Thyroid gland (tissue), 4 donors: ENCODE data around the gene TLR1. TPM values are rescaled to one million over a fixed set of nuclear protein-coding genes. Genes with fewer than 3 reads are reported as not detected.
A peak's percentile ranks its signal among the peaks of the same experiment; 100 is the strongest.

Source experiments
- DNase-seq, 2 donors: peaks; one replicate each; pipeline ENCODE4 v3.0.0-alpha.2; 2019
- H3K27ac ChIP-seq, 3 donors: fragments of 200-600 bp; sonication (generic); 1 replicate in 2 of 3; 2 replicates in 1 of 3; pipeline ENCODE4 v1.5.1; 2016 to 2019; ENCODE audit warnings: mild to moderate bottlenecking in 1 of 3, moderate library complexity in 1 of 3
- H3K27me3 ChIP-seq: fragments of 200-600 bp; sonication (generic); one replicate; pipeline ENCODE4 v1.5.1; 2019
- H3K36me3 ChIP-seq, 2 donors: fragments of 200-600 bp; sonication (generic); one replicate each; pipeline ENCODE4 v1.5.1; 2016 to 2019
- H3K4me1 ChIP-seq, 2 donors: fragments of 200-600 bp; sonication (generic); one replicate each; pipeline ENCODE4 v1.5.1; 2017 to 2019
- H3K4me3 ChIP-seq, 3 donors: fragments of 200-600 bp; sonication (generic); replicated peaks in 1 of 3; 1 replicate in 2 of 3; 2 replicates in 1 of 3; pipeline ENCODE4 v1.5.1; 2016; ENCODE audit warnings: mild to moderate bottlenecking in 1 of 3
- H3K9me3 ChIP-seq: fragments of 200-600 bp; sonication (generic); one replicate; pipeline ENCODE4 v1.5.1; 2017
- POLR2A ChIP-seq, 2 donors: fragments of 450-650 bp; IDR thresholded peaks; one replicate each; pipeline ENCODE4 v1.6.1; 2017; ENCODE audit warnings: antibody characterized with exemption in 2 of 2, mild to moderate bottlenecking in 2 of 2, moderate library complexity in 1 of 2
- WGBS, 2 donors: methylation state at CpG; one replicate each; pipeline ENCODE4 v1.1.5; 2017; 5-methylcytosine and 5-hydroxymethylcytosine counted together
- intact Hi-C: fragments of 100-400 bp; cut with DNase I; formaldehyde crosslinking; loops from one replicate; pipeline ENCODE4 v1.15.1; 2023
- total RNA-seq, 4 donors: library from RNA; depleted of rRNA; stranded (reverse); fragments of >200 nt; gene quantifications; one replicate each; pipeline ENCODE4 v1.2.3, GENCODE V29; 2016
- TF ChIP-seq, protein P1 (sequence below), 6 experiments: fragments of 200-600 bp in 3 of 6; fragments of 450-650 bp in 3 of 6; sonication (generic) in 3 of 6; IDR thresholded peaks; one replicate each; pipeline ENCODE4 v1.5.1; 2016 to 2019; ENCODE audit warnings: antibody characterized with exemption in 6 of 6, mild to moderate bottlenecking in 2 of 6, inconsistent platforms in 1 of 6, moderate library complexity in 1 of 6

The TLR1 gene
- total RNA-seq, 4 donors from 2014 or later = 4.0 to 12.8 (median 7.5) TPM

DNA sequence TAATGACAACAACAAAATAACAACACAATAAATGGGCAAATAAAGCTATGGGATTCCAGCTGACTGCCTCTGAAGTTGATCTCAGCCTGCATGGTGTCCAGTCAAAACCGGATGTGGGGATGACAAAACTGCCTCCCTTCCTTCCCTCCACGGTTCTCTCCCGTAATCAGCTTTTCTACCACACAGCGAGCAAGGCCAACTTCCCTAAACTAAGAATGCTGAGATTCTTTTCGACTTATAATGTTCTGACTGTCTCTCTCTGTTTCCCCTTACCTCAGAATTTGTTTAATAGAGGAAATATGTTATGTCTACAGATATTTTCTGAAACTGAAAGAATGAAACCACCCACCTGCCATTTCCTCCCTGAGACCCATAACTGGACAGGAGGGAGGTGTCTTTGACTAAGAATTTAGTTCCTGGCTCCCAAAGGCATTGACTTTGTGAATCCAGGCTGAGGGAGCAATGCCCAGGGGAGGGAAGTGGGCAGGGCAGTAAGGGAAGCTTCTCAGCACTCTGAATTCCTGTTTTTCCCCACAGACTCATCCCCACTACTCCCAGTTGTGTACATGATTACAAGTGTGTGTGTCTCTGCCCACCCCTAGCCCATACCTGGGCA lies 1.0 kb upstream of the TLR1 start:
- H3K27ac ChIP-seq = peak overlapping the region in 1 of 3 donors; percentile 39
- WGBS, 2 donors = 64 to 67% methylated on average over 5 of the region's 5 CpGs
- H3K9me3 ChIP-seq = no peaks in the 10 kb centered on the region
- no peak overlapping the region for H3K4me3 ChIP-seq
- peaks cover 5 to 12% of the 10 kb centered on the region in 2 donors for H3K4me1 ChIP-seq
- TF ChIP-seq POLR2A (IDR thresholded peaks at IDR 0.05) = no peak
- TF ChIP-seq, protein P1, sequence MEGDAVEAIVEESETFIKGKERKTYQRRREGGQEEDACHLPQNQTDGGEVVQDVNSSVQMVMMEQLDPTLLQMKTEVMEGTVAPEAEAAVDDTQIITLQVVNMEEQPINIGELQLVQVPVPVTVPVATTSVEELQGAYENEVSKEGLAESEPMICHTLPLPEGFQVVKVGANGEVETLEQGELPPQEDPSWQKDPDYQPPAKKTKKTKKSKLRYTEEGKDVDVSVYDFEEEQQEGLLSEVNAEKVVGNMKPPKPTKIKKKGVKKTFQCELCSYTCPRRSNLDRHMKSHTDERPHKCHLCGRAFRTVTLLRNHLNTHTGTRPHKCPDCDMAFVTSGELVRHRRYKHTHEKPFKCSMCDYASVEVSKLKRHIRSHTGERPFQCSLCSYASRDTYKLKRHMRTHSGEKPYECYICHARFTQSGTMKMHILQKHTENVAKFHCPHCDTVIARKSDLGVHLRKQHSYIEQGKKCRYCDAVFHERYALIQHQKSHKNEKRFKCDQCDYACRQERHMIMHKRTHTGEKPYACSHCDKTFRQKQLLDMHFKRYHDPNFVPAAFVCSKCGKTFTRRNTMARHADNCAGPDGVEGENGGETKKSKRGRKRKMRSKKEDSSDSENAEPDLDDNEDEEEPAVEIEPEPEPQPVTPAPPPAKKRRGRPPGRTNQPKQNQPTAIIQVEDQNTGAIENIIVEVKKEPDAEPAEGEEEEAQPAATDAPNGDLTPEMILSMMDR (IDR thresholded peaks at IDR 0.05) = no peak
- no peaks in the 10 kb centered on the region for H3K36me3 ChIP-seq
- no peak for DNase-seq
- no peaks in the 10 kb centered on the region for H3K27me3 ChIP-seq
- intact Hi-C loops = no loop called here

DNA sequence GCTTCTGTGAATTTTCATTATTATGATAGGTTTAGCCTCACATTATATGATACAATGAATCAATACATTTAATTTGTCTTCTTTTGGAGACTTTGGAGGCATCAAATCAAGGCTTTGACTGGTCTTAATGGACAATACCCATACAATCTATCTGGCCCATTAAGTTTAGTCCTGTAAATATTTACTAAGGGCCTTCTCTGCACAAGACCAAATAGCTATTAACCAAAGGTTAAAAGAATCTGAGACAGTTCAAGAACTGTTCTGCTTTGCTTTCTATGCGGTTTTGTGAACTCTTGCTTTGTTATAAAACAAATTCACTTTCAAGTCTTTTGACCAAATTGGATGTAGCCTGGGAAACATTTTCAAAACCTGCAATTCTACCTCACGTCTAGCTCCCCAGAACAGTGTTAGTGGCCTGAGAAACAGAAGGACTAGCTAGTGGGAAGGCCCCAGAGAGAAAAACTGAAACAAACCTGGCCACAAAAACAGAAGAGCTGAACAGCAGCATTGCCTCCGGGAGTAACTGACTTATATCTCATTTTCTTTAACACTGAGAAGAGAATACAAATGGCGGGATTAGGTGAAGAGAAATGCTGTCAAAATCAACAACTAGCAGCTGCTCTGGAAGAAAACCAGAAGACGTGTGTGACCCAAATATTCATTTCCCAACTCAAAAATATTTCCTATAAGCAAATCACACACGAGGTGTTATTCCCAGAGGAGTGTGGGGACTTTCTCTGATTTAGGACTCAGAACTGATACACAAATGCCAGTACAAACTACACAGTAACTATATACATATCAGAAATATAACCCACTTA lies 548 bp downstream of the TLR1 start:
- peaks cover 5 to 12% of the 10 kb centered on the region in 2 donors for H3K4me1 ChIP-seq
- DNase-seq = no peak
- no peaks in the 10 kb centered on the region for H3K36me3 ChIP-seq
- no peak for TF ChIP-seq POLR2A (IDR thresholded peaks at IDR 0.05)
- TF ChIP-seq, protein P1 (IDR thresholded peaks at IDR 0.05) = no peak
- no peak overlapping the region for H3K4me3 ChIP-seq
- WGBS, 2 donors = 65 to 66% methylated on average over 6 of the region's 6 CpGs
- H3K9me3 ChIP-seq = no peaks in the 10 kb centered on the region
- intact Hi-C loops = no loop called here
- no peaks in the 10 kb centered on the region for H3K27me3 ChIP-seq
- peak overlapping the region; percentile 39 to 73 (median 60) for H3K27ac ChIP-seq

DNA sequence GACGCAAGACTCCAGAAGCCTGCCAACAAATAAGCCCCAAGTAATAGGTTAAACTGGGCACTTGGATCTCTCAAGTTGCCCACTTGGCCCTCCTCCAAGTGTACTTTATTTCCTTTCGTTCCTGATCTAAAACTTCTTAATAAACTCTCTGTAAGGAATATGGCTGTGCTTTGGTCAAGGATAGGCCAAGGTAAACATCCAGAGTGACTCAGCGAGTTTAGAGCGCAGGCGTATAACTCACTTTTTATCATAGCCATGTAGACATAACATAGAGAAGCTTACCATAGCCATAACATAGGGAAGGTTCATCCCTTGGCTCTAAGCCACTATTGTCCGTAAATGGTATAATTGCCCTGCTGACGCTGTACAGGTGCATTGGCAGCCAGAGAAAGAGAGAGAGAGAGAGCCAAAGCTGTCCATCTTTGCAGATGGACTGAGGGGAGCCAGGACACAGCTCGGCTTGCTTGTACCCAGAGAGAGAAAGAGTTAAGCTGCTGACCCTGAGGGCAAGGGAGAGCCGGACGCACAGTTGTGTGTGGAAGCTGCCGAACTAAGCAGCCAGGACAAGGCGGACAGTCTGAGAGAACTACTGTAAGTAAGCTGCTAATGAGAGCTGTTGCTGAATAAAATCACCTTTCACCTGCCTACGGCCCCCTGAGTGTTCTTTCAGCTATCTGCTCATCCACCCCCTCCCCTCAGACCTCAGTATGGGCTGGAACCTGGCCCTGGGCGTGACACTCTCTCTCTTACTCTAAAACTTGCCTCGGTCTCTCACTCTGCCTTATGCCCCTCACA lies 1.8 kb downstream of the TLR1 start:
- H3K36me3 ChIP-seq = no peaks in the 10 kb centered on the region
- no peak overlapping the region for H3K4me3 ChIP-seq
- no peak overlapping the region for H3K27ac ChIP-seq
- intact Hi-C loops = no loop called here
- H3K9me3 ChIP-seq = no peaks in the 10 kb centered on the region
- WGBS, 2 donors = 90 to 95% methylated on average over 15 of the region's 15 CpGs
- no peak for DNase-seq
- H3K4me1 ChIP-seq = peaks cover 5 to 12% of the 10 kb centered on the region in 2 donors
- TF ChIP-seq, protein P1 (IDR thresholded peaks at IDR 0.05) = no peak
- TF ChIP-seq POLR2A (IDR thresholded peaks at IDR 0.05) = no peak
- H3K27me3 ChIP-seq = no peaks in the 10 kb centered on the region

DNA sequence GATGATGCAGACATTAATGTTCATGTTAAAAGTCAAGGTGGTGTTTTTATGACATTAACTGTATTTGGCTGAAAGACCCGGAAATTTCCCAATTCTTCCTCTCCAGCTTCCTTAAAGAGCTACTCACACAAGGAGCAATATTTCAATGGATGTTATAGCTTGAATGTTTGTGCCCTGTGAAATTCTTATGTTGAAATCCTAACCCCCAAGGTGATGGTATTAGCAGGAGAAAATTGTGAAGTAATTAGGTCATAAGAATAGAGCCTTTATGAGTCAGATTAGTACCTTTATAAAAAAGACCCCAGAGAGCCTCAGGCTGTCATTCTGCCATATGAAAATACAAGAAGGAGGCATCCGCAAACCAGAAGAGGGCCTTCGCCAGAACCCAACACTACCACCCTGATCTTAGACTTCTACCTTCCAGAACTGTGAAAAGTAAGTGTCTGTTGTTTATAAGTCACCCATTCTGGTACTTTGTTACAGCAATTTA lies 3.6 kb downstream of the TLR1 start:
- H3K4me3 ChIP-seq = no peak overlapping the region
- H3K9me3 ChIP-seq = no peaks in the 10 kb centered on the region
- H3K36me3 ChIP-seq = no peaks in the 10 kb centered on the region
- TF ChIP-seq, protein P1 (IDR thresholded peaks at IDR 0.05) = no peak
- TF ChIP-seq POLR2A (IDR thresholded peaks at IDR 0.05) = no peak
- WGBS, 2 donors = 87 to 96% methylated on average over 3 of the region's 3 CpGs
- DNase-seq = no peak
- no peak overlapping the region for H3K27ac ChIP-seq
- H3K27me3 ChIP-seq = no peaks in the 10 kb centered on the region
- peaks cover 5 to 11% of the 10 kb centered on the region in 2 donors for H3K4me1 ChIP-seq
- intact Hi-C loops = no loop called here
